ENCODE data around the gene XRN1. TPM values are rescaled to one million over a fixed set of nuclear protein-coding genes. Genes with fewer than 3 reads are reported as not detected.
"Not testable (repeated sequence)": the region's sequence is repeated elsewhere in the genome, so short reads cannot be mapped to it uniquely, and the experiment has no call there.

The XRN1 gene
- total and polyA plus RNA-seq, 2 donors (not counting 1 experiment from before 2014, with no cell fraction given), result 6.3 to 91.8 TPM

- intact Hi-C loops (cut with micrococcal nuclease), result no loop called here
- H3K9ac ChIP-seq (ENCODE audit: low read length), result no peak overlapping the region
- H3K4me1 ChIP-seq (ENCODE audit: control insufficient read depth in 2 of 2, insufficient read depth in 2 of 2, low read length in 2 of 2), result peaks cover 3 to 4% of the 10 kb centered on the region in 2 donors
- ChIA-PET CTCF (no interaction called here), POLR2A (no interaction called here)
- H3K4me1 Mint-ChIP-seq, result peaks cover 7% of the 10 kb centered on the region
- H3K4me3 Mint-ChIP-seq, result no peak overlapping the region
- no peak overlapping the region for H3K27ac ChIP-seq (ENCODE audit: low read length in 2 of 2)
- H2AFZ ChIP-seq (ENCODE audit: insufficient read depth, low read depth, low read length, poor library complexity, severe bottlenecking), result no peak overlapping the region
- H3K79me2 ChIP-seq (ENCODE audit: control insufficient read depth, insufficient read depth, low read length), result no peaks in the 10 kb centered on the region
- 100% methylated on average over 1 of the region's 3 CpGs for WGBS (ENCODE audit: insufficient coverage)
- H3K9me3 Mint-ChIP-seq (ENCODE audit: insufficient read depth), result no peaks in the 10 kb centered on the region
- TF ChIP-seq CTCF (IDR thresholded peaks at IDR 0.05), result no peak
- no peak for TF ChIP-seq EZH2 (IDR thresholded peaks at IDR 0.05; ENCODE audit: borderline replicate concordance, insufficient read depth, low read depth, low read length, poor library complexity, severe bottlenecking)
- H3K27me3 Mint-ChIP-seq, result no peaks in the 10 kb centered on the region
- H3K27me3 ChIP-seq (replicated peaks in 1 of 4; ENCODE audit: control extremely low read depth in 1 of 4, control insufficient read depth in 3 of 4, insufficient read depth in 4 of 4, low read length in 3 of 4), result no peaks in the 10 kb centered on the region
- DNase-seq (no peak), ATAC-seq (ENCODE audit: low read depth) (no peak)
- no peaks in the 10 kb centered on the region for H3K9me3 ChIP-seq (ENCODE audit: control extremely low read depth in 1 of 3, control insufficient read depth in 2 of 3, insufficient read depth in 1 of 3, low read length in 2 of 3)
- no peak overlapping the region for H3K4me3 ChIP-seq (ENCODE audit: control extremely low read depth in 1 of 5, extremely low read depth in 1 of 5, insufficient read depth in 1 of 5, low read depth in 2 of 5, low read length in 4 of 5)
- peaks cover 32 to 53% of the 10 kb centered on the region in 2 experiments for H3K36me3 ChIP-seq (replicated peaks in 1 of 2; ENCODE audit: control extremely low read depth in 1 of 2, control insufficient read depth in 1 of 2, extremely low read depth in 1 of 2, insufficient read depth in 2 of 2, low read length in 1 of 2)
- no peaks in the 10 kb centered on the region for H4K20me1 ChIP-seq (ENCODE audit: control insufficient read depth, insufficient read depth, low read length, poor library complexity, severe bottlenecking)
- no peak overlapping the region for H3K4me2 ChIP-seq (replicated peaks; ENCODE audit: low read depth, low read length, poor library complexity, severe bottlenecking)
- no peak overlapping the region for H3K27ac Mint-ChIP-seq
Measured at GRCh38 chr3:142353571-142353970, 94.3 kb downstream of the XRN1 start.

- CTCF ChIA-PET; DNase-seq; H3K4me2 ChIP-seq (replicated peaks; ENCODE audit: low read depth, low read length, poor library complexity, severe bottlenecking); POLR2A ChIA-PET; H3K9me3 Mint-ChIP-seq (ENCODE audit: insufficient read depth); H3K4me3 Mint-ChIP-seq; H4K20me1 ChIP-seq (ENCODE audit: control insufficient read depth, insufficient read depth, low read length, poor library complexity, severe bottlenecking); H3K27me3 ChIP-seq (replicated peaks in 1 of 4; ENCODE audit: control extremely low read depth in 1 of 4, control insufficient read depth in 3 of 4, insufficient read depth in 4 of 4, low read length in 3 of 4); H2AFZ ChIP-seq (ENCODE audit: insufficient read depth, low read depth, low read length, poor library complexity, severe bottlenecking); H3K27me3 Mint-ChIP-seq; H3K9me3 ChIP-seq (ENCODE audit: control extremely low read depth in 1 of 3, control insufficient read depth in 2 of 3, insufficient read depth in 1 of 3, low read length in 2 of 3); H3K79me2 ChIP-seq (ENCODE audit: control insufficient read depth, insufficient read depth, low read length); ATAC-seq (ENCODE audit: low read depth); intact Hi-C loops (cut with micrococcal nuclease); H3K4me3 ChIP-seq (ENCODE audit: control extremely low read depth in 1 of 5, extremely low read depth in 1 of 5, insufficient read depth in 1 of 5, low read depth in 2 of 5, low read length in 4 of 5); H3K27ac ChIP-seq (ENCODE audit: low read length in 2 of 2); H3K4me1 ChIP-seq (ENCODE audit: control insufficient read depth in 2 of 2, insufficient read depth in 2 of 2, low read length in 2 of 2); H3K27ac Mint-ChIP-seq; H3K4me1 Mint-ChIP-seq; H3K9ac ChIP-seq (ENCODE audit: low read length): not testable (repeated sequence)
- WGBS (ENCODE audit: insufficient coverage), result no CpG with 5 or more reads among the region's 3 CpGs
- peaks cover 33 to 56% of the 10 kb centered on the region in 2 experiments for H3K36me3 ChIP-seq (replicated peaks in 1 of 2; ENCODE audit: control extremely low read depth in 1 of 2, control insufficient read depth in 1 of 2, extremely low read depth in 1 of 2, insufficient read depth in 2 of 2, low read length in 1 of 2)
Measured at GRCh38 chr3:142352698-142353097, 95.1 kb downstream of the XRN1 start.
